SK-N-MC (cell line): Measurements from ENCODE around the gene RABGEF1.
"Not testable (repeated sequence)": the region's sequence is repeated elsewhere in the genome, so short reads cannot be mapped to it uniquely, and the experiment has no call there.

Experiments used
- EZH2 ChIP-seq: fragments of 200-600 bp; sonication (generic); IDR thresholded peaks from one replicate; pipeline ENCODE4 v1.6.1; 2017; ENCODE audit warnings: antibody characterized with exemption
- POLR2AphosphoS5 ChIP-seq: IDR thresholded peaks from 2 replicates; pipeline ENCODE4 v1.6.1; 2012; ENCODE audit warnings: mild to moderate bottlenecking, low read depth, low read length, borderline replicate concordance

DNA sequence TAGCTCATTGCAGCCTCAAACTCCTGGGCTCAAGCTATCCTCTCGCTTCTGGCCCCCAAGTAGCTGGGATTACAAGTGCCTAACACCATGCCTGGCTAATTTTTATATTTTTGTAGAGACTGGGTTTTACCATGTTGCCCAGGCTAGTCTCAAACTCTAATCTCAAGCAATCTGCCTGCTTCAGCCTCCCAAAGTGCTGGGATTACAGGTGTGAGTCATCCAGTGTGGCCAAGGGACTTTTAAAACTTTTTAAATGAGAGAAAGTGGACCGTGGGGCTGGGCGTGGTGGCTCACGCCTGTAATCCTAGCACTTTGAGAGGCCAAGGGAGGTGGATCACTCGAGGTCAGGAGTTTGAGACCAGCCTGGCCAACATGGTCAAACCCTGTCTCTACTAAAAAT is 44.4 kb upstream of the RABGEF1 start:
- TF ChIP-seq POLR2AphosphoS5, EZH2: not testable (repeated sequence)
